ENCODE measurements around the gene LIN54. TPM values are rescaled to one million over a fixed set of nuclear protein-coding genes. Genes with fewer than 3 reads are reported as not detected.
A peak's percentile ranks its signal among the peaks of the same experiment; 100 is the strongest.

LIN54 gene
- total and polyA plus RNA-seq, 2 of the 13 experiments (the other 11 are each of a cell fraction or from before 2014, with no cell fraction given): 25.2 to 32.9 TPM

- TF ChIP-seq ETS1 (CRISPR knock-in tag; IDR thresholded peaks at IDR 0.05) (no peak), ZNF460 (CRISPR knock-in tag; IDR thresholded peaks at IDR 0.05; ENCODE audit: borderline replicate concordance) (peak; percentile 42; the same call in 1 of the 2 replicates), ZNF768 (CRISPR knock-in tag; IDR thresholded peaks at IDR 0.05) (no peak), ZMYM2 (CRISPR knock-in tag; IDR thresholded peaks at IDR 0.05) (0 out of 2 replicates have a peak, but pooled peaks have one; percentile 36), ZNF703 (CRISPR knock-in tag; IDR thresholded peaks at IDR 0.05; ENCODE audit: borderline replicate concordance) (no peak), SSRP1 (CRISPR knock-in tag; IDR thresholded peaks at IDR 0.05) (no peak), ZNF580 (CRISPR knock-in tag; IDR thresholded peaks at IDR 0.05; ENCODE audit: borderline replicate concordance, low read depth) (no peak), ZZZ3 (CRISPR knock-in tag; IDR thresholded peaks at IDR 0.05; ENCODE audit: borderline replicate concordance) (no peak), ASH2L (IDR thresholded peaks at IDR 0.05; ENCODE audit: insufficient read length, low read depth, low read length) (peak; percentile 73), ZNF646 (CRISPR knock-in tag; IDR thresholded peaks at IDR 0.05) (no peak), ZNF431 (CRISPR knock-in tag; IDR thresholded peaks at IDR 0.05; ENCODE audit: borderline replicate concordance, low read depth) (peak; percentile 37; the same call in 1 of the 2 replicates), HMGXB4 (CRISPR knock-in tag; IDR thresholded peaks at IDR 0.05; ENCODE audit: borderline replicate concordance in 1 of 2, low read depth in 1 of 2) (no peak)
- TF ChIP-seq, protein P1, sequence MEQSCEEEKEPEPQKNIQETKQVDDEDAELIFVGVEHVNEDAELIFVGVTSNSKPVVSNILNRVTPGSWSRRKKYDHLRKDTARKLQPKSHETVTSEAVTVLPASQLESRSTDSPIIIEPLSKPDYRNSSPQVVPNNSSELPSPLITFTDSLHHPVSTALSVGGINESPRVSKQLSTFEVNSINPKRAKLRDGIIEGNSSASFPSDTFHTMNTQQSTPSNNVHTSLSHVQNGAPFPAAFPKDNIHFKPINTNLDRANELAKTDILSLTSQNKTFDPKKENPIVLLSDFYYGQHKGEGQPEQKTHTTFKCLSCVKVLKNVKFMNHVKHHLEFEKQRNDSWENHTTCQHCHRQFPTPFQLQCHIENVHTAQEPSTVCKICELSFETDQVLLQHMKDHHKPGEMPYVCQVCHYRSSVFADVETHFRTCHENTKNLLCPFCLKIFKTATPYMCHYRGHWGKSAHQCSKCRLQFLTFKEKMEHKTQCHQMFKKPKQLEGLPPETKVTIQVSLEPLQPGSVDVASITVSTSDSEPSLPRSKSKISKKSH (CRISPR knock-in tag; IDR thresholded peaks at IDR 0.05; ENCODE audit: borderline replicate concordance): no peak
- TF ChIP-seq, protein P2, sequence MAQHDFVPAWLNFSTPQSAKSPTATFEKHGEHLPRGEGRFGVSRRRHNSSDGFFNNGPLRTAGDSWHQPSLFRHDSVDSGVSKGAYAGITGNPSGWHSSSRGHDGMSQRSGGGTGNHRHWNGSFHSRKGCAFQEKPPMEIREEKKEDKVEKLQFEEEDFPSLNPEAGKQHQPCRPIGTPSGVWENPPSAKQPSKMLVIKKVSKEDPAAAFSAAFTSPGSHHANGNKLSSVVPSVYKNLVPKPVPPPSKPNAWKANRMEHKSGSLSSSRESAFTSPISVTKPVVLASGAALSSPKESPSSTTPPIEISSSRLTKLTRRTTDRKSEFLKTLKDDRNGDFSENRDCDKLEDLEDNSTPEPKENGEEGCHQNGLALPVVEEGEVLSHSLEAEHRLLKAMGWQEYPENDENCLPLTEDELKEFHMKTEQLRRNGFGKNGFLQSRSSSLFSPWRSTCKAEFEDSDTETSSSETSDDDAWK (CRISPR knock-in tag; IDR thresholded peaks at IDR 0.05): no peak
Measured at GRCh38 chr4:83010522-83011318, at the start of gene LIN54 (continued).
